ENCODE measurements around the gene TMEM52B.

DNA sequence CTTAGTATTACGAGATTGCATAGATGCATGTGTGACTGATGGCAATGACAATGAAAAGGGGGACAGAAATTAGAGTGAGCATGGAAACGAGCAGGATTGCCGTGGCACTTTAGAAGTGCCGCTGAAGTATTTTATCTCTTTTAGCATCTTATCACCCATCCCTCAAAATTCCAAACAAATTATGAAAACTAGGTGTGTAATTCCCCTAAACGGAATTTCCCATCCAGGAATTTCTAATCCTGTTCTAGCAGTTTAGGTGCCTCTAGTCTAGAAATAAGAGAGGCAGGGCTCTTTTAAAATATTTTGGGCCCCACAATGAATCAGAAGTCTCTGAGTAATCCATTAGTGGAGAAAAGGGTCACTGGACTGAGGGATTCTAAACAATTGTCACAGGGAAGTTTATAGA is 947 bp downstream of the TMEM52B start:
- TF ChIP-seq, protein P1, sequence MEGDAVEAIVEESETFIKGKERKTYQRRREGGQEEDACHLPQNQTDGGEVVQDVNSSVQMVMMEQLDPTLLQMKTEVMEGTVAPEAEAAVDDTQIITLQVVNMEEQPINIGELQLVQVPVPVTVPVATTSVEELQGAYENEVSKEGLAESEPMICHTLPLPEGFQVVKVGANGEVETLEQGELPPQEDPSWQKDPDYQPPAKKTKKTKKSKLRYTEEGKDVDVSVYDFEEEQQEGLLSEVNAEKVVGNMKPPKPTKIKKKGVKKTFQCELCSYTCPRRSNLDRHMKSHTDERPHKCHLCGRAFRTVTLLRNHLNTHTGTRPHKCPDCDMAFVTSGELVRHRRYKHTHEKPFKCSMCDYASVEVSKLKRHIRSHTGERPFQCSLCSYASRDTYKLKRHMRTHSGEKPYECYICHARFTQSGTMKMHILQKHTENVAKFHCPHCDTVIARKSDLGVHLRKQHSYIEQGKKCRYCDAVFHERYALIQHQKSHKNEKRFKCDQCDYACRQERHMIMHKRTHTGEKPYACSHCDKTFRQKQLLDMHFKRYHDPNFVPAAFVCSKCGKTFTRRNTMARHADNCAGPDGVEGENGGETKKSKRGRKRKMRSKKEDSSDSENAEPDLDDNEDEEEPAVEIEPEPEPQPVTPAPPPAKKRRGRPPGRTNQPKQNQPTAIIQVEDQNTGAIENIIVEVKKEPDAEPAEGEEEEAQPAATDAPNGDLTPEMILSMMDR (IDR thresholded peaks at IDR 0.05), result no peak
- TF ChIP-seq POLR2A (IDR thresholded peaks at IDR 0.05), result no peak
